ENCODE measurements around the gene ARAF.

GRCh38 chrX:47574076-47574546, 13.1 kb downstream of the ARAF start:
- TF ChIP-seq CTCF (IDR thresholded peaks at IDR 0.05) (no peak), POLR2A (IDR thresholded peaks at IDR 0.05) (no peak)

All from gastroesophageal sphincter (tissue), 3 donors.